ENCODE results near the gene DDI1. TPM values are rescaled to one million over a fixed set of nuclear protein-coding genes. Genes with fewer than 3 reads are reported as not detected.

The DDI1 gene
- total RNA-seq, 6 donors from 2014 or later, result not detected

GRCh38 chr11:104033561-104033960 is 2.9 kb upstream of the DDI1 start:
- TF ChIP-seq EP300 (IDR thresholded peaks at IDR 0.05) (no peak), CTCF (IDR thresholded peaks at IDR 0.05) (no peak), POLR2A (IDR thresholded peaks at IDR 0.05) (no peak), POLR2AphosphoS5 (IDR thresholded peaks at IDR 0.05) (no peak)
- DNase-seq (no peak), ATAC-seq (ENCODE audit: low FRiP score in 2 of 2) (no peak)
- WGBS, 2 donors, result 86 to 91% methylated on average over 1 of the region's 1 CpG
- no peak overlapping the region for H3K4me3 ChIP-seq
- no peaks in the 10 kb centered on the region for H3K4me1 ChIP-seq
- no peaks in the 10 kb centered on the region for H3K27me3 ChIP-seq
- no peak overlapping the region for H3K27ac ChIP-seq
- H3K9me3 ChIP-seq, result peaks cover 0 to 4% (median 0%) of the 10 kb centered on the region in 4 donors
- H3K36me3 ChIP-seq, result no peaks in the 10 kb centered on the region

GRCh38 chr11:104036995-104037394 is 555 bp downstream of the DDI1 start:
- TF ChIP-seq EP300 (IDR thresholded peaks at IDR 0.05), result no peak
- TF ChIP-seq POLR2AphosphoS5 (IDR thresholded peaks at IDR 0.05), result no peak
- no peak for TF ChIP-seq CTCF (IDR thresholded peaks at IDR 0.05)
- TF ChIP-seq POLR2A (IDR thresholded peaks at IDR 0.05), result no peak
- peak in 1 of 2 donors; percentile 56 for DNase-seq
- peak; percentile 10 to 37 for ATAC-seq (ENCODE audit: low FRiP score in 2 of 2)
- Histone ChIP-seq H3K4me1 (no peaks in the 10 kb centered on the region), H3K36me3 (no peaks in the 10 kb centered on the region), H3K27me3 (no peaks in the 10 kb centered on the region), H3K4me3 (no peak overlapping the region), H3K9me3 (peaks cover 0 to 4% (median 0%) of the 10 kb centered on the region in 4 donors), H3K27ac (no peak overlapping the region)
- WGBS, 2 donors, result 92 to 98% methylated on average over 15 to 21 of the region's 21 CpGs

- DNase-seq, result no peak
- Histone ChIP-seq H3K36me3 (no peaks in the 10 kb centered on the region), H3K4me3 (no peak overlapping the region), H3K4me1 (no peaks in the 10 kb centered on the region), H3K9me3 (peaks cover 0 to under 1% (median 0%) of the 10 kb centered on the region in 4 donors), H3K27ac (no peak overlapping the region), H3K27me3 (no peaks in the 10 kb centered on the region)
- TF ChIP-seq POLR2AphosphoS5 (IDR thresholded peaks at IDR 0.05) (no peak), CTCF (IDR thresholded peaks at IDR 0.05) (no peak), POLR2A (IDR thresholded peaks at IDR 0.05) (no peak), EP300 (IDR thresholded peaks at IDR 0.05) (no peak)
- ATAC-seq (ENCODE audit: low FRiP score in 2 of 2), result no peak
- 90 to 91% methylated on average over 2 of the region's 2 CpGs for WGBS, 2 donors
These were observed 5.4 kb downstream of the DDI1 start for GRCh38 chr11:104041792-104042191.

GRCh38 chr11:104043142-104043541 is 6.7 kb downstream of the DDI1 start:
- no peaks in the 10 kb centered on the region for H3K9me3 ChIP-seq
- H3K27me3 ChIP-seq, result no peaks in the 10 kb centered on the region
- no peak overlapping the region for H3K4me3 ChIP-seq
- TF ChIP-seq POLR2A (IDR thresholded peaks at IDR 0.05), result no peak
- DNase-seq (no peak), ATAC-seq (ENCODE audit: low FRiP score in 2 of 2) (no peak)
- 79 to 84% methylated on average over 4 of the region's 4 CpGs for WGBS, 2 donors
- H3K27ac ChIP-seq, result no peak overlapping the region
- no peaks in the 10 kb centered on the region for H3K36me3 ChIP-seq
- no peaks in the 10 kb centered on the region for H3K4me1 ChIP-seq

GRCh38 chr11:104043678-104044239 is 7.3 kb downstream of the DDI1 start:
- Histone ChIP-seq H3K36me3 (no peaks in the 10 kb centered on the region), H3K9me3 (no peaks in the 10 kb centered on the region), H3K4me1 (no peaks in the 10 kb centered on the region), H3K27me3 (no peaks in the 10 kb centered on the region), H3K4me3 (no peak overlapping the region), H3K27ac (no peak overlapping the region)
- DNase-seq, result no peak
- ATAC-seq (ENCODE audit: low FRiP score in 2 of 2), result no peak
- TF ChIP-seq CTCF (IDR thresholded peaks at IDR 0.05) (no peak), POLR2AphosphoS5 (IDR thresholded peaks at IDR 0.05) (no peak), EP300 (IDR thresholded peaks at IDR 0.05) (no peak), POLR2A (IDR thresholded peaks at IDR 0.05) (no peak)
- 84 to 94% methylated on average over 6 of the region's 6 CpGs for WGBS, 2 donors
